Kidney (tissue), 14 donors: Measurements from ENCODE around the gene ENTREP1. TPM values are rescaled to one million over a fixed set of nuclear protein-coding genes. Genes with fewer than 3 reads are reported as not detected.
A peak's percentile ranks its signal among the peaks of the same experiment; 100 is the strongest.

Experiments
- DNase-seq, 5 donors: peaks; one replicate each; pipeline ENCODE4 v3.0.0-alpha.2; 2013 to 2020
- FAIRE-seq: peaks from 2 replicates; lab custom pipeline; 2012; peaks lifted over from hg19 to GRCh38; lab: Jason Lieb, UNC
- H3K27ac ChIP-seq, 2 donors: one replicate each; pipeline ENCODE4 v1.7.0; 2013; ENCODE audit warnings: low read depth in 2 of 2, low read length in 2 of 2, inconsistent platforms in 1 of 2
- H3K27me3 ChIP-seq: one replicate; pipeline ENCODE4 v1.7.1; 2013; ENCODE audit warnings: low read length, inconsistent platforms; ENCODE audit not compliant: control insufficient read depth, insufficient read depth
- H3K36me3 ChIP-seq, 3 donors: one replicate each; pipeline versions ENCODE4 v1.7.0 to v1.7.1; 2013; ENCODE audit warnings: low read length in 3 of 3, control low read depth in 1 of 3, inconsistent platforms in 1 of 3; ENCODE audit not compliant: insufficient read depth in 3 of 3, control insufficient read depth in 2 of 3
- H3K4me1 ChIP-seq, 3 donors: one replicate each; pipeline versions ENCODE4 v1.7.0 to v1.7.1; 2013; ENCODE audit warnings: low read length in 3 of 3, inconsistent platforms in 1 of 3, low read depth in 1 of 3; ENCODE audit not compliant: control insufficient read depth in 2 of 3, insufficient read depth in 2 of 3
- H3K4me3 ChIP-seq, 3 donors: one replicate each; pipeline versions ENCODE4 v1.7.0 to v1.8.1; 2013; ENCODE audit warnings: low read length in 3 of 3, control low read depth in 1 of 3, inconsistent platforms in 1 of 3
- H3K9ac ChIP-seq, 3 donors: one replicate each; pipeline versions ENCODE4 v1.7.0 to v1.7.1; 2013; ENCODE audit warnings: low read length in 3 of 3, control low read depth in 1 of 3, inconsistent platforms in 1 of 3
- H3K9me3 ChIP-seq, 3 donors: one replicate each; pipeline versions ENCODE4 v1.7.0 to v1.7.1; 2013; ENCODE audit warnings: low read length in 3 of 3, control low read depth in 1 of 3, inconsistent platforms in 1 of 3; ENCODE audit not compliant: control insufficient read depth in 2 of 3, insufficient read depth in 1 of 3
- intact Hi-C: fragments of 100-400 bp; cut with DNase I; formaldehyde crosslinking; loops from one replicate; pipeline ENCODE4 v1.11.1; 2022
- polyA plus RNA-seq: library from polyadenylated mRNA; stranded (reverse); fragments of 350-450 nt; fragmentation: Illumina TruSeq; extraction: RNeasy Lipid Tissue Mini Kit (QIAGEN cat#74804); gene quantifications from one replicate; pipeline ENCODE4 v1.2.3, GENCODE V29; 2014; ENCODE audit warnings: low read depth, low replicate concordance; ENCODE audit not compliant: insufficient read depth
- total RNA-seq: library from RNA; stranded (reverse); fragmentation: NEBNext Ultra II Directional; extraction: Animal tissue kit (Norgen Biotek cat#: 25700); gene quantifications from one replicate; pipeline ENCODE4 v1.2.1, GENCODE V29; 2021
- TF ChIP-seq, protein P1 (sequence below): IDR thresholded peaks from 3 replicates; pipeline ENCODE4 v1.5.1; 2012; ENCODE audit warnings: mild to moderate bottlenecking, moderate library complexity, borderline replicate concordance; ENCODE audit not compliant: insufficient read depth; ENCODE audit errors: extremely low read depth
- donor health status: control.
- donor health status: control.
- donor health status: control.
- donor health status: control.
- donor health status: control.
- donor health status: DM: yes; HTN: yes; CAD: no.
- donor health status: Normal renal cell carcinoma (clear cell type).

Gene ENTREP1
- total and polyA plus RNA-seq, 2 donors from 2014 or later, result 7.5 to 8.6 TPM

DNA sequence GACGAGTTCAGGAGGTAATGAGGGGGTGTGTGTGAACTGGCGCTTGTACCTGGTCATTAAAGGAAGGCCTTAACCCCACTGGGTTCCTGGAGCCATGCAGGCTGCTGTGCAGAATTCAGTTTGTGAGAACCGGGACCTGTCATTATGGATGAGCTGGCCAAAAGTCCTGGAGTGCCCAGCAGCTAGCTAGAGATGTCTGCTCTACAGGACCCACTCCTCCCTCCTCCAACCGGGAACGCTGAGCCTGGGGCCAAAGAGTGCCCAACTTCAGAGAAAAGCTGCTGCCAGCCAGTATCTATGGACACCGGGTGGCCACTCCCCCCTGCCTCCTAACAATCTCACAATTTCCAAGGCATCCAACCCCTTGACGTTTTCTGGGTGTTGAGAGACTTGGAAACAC lies 1.2 kb downstream of the ENTREP1 start:
- H3K4me3 ChIP-seq, result peak overlapping the region in 2 of 3 donors; percentile 44 to 55
- TF ChIP-seq, protein P1, sequence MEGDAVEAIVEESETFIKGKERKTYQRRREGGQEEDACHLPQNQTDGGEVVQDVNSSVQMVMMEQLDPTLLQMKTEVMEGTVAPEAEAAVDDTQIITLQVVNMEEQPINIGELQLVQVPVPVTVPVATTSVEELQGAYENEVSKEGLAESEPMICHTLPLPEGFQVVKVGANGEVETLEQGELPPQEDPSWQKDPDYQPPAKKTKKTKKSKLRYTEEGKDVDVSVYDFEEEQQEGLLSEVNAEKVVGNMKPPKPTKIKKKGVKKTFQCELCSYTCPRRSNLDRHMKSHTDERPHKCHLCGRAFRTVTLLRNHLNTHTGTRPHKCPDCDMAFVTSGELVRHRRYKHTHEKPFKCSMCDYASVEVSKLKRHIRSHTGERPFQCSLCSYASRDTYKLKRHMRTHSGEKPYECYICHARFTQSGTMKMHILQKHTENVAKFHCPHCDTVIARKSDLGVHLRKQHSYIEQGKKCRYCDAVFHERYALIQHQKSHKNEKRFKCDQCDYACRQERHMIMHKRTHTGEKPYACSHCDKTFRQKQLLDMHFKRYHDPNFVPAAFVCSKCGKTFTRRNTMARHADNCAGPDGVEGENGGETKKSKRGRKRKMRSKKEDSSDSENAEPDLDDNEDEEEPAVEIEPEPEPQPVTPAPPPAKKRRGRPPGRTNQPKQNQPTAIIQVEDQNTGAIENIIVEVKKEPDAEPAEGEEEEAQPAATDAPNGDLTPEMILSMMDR, result no peak
- DNase-seq (no peak), FAIRE-seq (no peak)
- peak overlapping the region in 1 of 3 donors; percentile 23 for H3K9ac ChIP-seq
- H3K36me3 ChIP-seq, result no peaks in the 10 kb centered on the region
- no peaks in the 10 kb centered on the region for H3K4me1 ChIP-seq
- H3K27ac ChIP-seq, result no peak overlapping the region
- intact Hi-C loops, result no loop called here
- H3K27me3 ChIP-seq, result peaks cover 6% of the 10 kb centered on the region
- H3K9me3 ChIP-seq, result no peaks in the 10 kb centered on the region

DNA sequence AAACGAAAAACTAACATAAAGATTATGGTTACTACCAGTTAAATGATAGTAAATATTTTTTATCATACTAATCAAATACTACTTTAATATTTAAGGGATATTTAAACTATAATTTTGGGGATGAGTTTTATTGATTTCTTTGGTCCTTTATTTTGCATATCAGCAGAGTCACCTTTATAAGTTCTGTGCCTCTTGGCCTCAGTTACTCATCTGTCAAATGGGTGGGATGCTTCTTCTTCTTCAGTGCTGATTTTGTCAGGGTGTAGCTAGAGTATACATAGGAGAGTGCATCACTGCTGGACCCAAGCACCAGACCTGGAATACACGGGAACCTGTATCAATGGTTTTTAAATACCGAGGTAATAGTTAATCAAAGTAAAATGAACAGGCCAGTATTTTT lies 5.6 kb downstream of the ENTREP1 start:
- FAIRE-seq, result no peak

DNA sequence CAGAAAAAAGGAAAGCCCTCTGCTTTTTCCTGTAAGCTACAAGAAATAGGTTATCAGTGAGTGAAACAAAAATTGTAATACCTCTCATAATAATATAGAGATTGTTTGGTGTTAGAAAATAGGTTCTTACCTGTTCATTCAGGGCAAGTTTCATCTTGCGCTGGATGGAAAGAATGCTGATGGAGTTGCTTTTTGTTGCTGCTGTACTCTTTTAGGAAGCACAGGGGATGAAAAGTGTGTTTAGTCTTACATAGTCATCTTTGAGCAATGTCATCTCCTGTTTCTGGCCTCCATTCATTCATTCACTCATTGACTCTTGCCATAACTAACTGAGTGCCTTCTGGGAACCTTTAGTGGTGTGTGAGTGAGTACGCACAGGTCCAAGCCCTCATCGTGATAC lies 6.4 kb downstream of the ENTREP1 start:
- TF ChIP-seq, protein P1, result no peak
- Histone ChIP-seq H3K27ac (no peak overlapping the region), H3K9me3 (no peaks in the 10 kb centered on the region), H3K36me3 (no peaks in the 10 kb centered on the region), H3K9ac (no peak overlapping the region), H3K4me1 (no peaks in the 10 kb centered on the region), H3K4me3 (no peak overlapping the region), H3K27me3 (no peaks in the 10 kb centered on the region)
- DNase-seq (no peak), FAIRE-seq (no peak)
- intact Hi-C loops, result no loop called here

More for the DNA sequence above, 5.6 kb downstream of the ENTREP1 start:
- Histone ChIP-seq H3K4me1 (no peaks in the 10 kb centered on the region), H3K9ac (no peak overlapping the region), H3K9me3 (no peaks in the 10 kb centered on the region), H3K27ac (no peak overlapping the region), H3K36me3 (no peaks in the 10 kb centered on the region), H3K27me3 (peaks cover 6% of the 10 kb centered on the region), H3K4me3 (no peak overlapping the region)
- intact Hi-C loops, result no loop called here
- TF ChIP-seq, protein P1, result no peak
- no peak for DNase-seq
